ENCODE measurements around the gene HSH2D. TPM values are rescaled to one million over a fixed set of nuclear protein-coding genes. Genes with fewer than 3 reads are reported as not detected.

HSH2D gene
- total and polyA plus RNA-seq, 9 of the 15 experiments (the other 6 are each of a cell fraction or from before 2014, with no cell fraction given), result 0.03 to 1.1 (median 0.35) TPM; not detected in 1

DNA sequence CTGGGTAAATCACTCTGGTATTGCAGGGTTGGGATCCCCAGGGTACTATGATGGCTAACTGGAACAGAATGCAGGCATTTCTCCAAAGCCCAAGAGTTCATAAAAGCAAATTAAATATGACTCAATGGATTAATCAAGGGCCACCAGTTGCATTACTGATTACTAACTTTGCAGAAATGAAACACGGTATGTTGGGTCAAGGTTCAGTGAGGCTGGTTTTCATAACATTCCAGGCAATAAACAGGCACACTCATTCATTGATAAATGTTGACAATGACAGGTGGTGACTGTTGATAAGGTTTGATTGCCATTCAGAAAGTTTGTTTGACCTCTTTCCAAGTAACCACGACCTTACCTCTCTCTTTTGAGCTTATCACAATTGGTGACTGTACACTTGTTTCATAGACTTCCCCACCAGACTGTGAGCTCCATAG is 53.7 kb downstream of the HSH2D start:
- Histone ChIP-seq H3K9me1 (ENCODE audit: control insufficient read depth, insufficient read depth, low read length) (no peaks in the 10 kb centered on the region), H3K36me3 (ENCODE audit: control insufficient read depth, insufficient read depth, low read length) (peaks cover 7% of the 10 kb centered on the region), H3K27ac (ENCODE audit: extremely low read depth, low read depth, low read length) (peak overlapping the region; percentile 58), H3K9me3 (replicated peaks; ENCODE audit: control insufficient read depth, insufficient read depth, low read depth, low read length) (no peaks in the 10 kb centered on the region), H3K4me3 (peak overlapping the region; percentile 78), H4K20me1 (replicated peaks; ENCODE audit: control insufficient read depth, insufficient read depth, low read length) (peaks cover 4% of the 10 kb centered on the region; the same call in 1 of the 2 replicates), H3K27me3 (ENCODE audit: control insufficient read depth in 2 of 2, insufficient read depth in 2 of 2, low read length in 2 of 2) (no peaks in the 10 kb centered on the region), H2AFZ (ENCODE audit: low read depth, low read length) (peak overlapping the region; percentile 82), H3K9ac (ENCODE audit: insufficient read depth in 1 of 2, low read depth in 2 of 2, low read length in 2 of 2) (peak overlapping the region; percentile 50 to 82; a peak in 2 of 4 replicates), H3K79me2 (ENCODE audit: control insufficient read depth, insufficient read depth, low read length) (peaks cover 15% of the 10 kb centered on the region), H3K4me1 (replicated peaks in 1 of 2; ENCODE audit: control insufficient read depth in 2 of 2, insufficient read depth in 2 of 2, low read length in 2 of 2) (peaks cover 18 to 25% of the 10 kb centered on the region in 2 experiments; a peak in 4 of 5 replicates), H3K4me2 (ENCODE audit: insufficient read depth, low read length) (peak overlapping the region; percentile 86)
- DNase-seq (ENCODE audit: extremely low read depth in 1 of 4, low spot score in 3 of 4) (no peak), FAIRE-seq (no peak), ATAC-seq (no peak; the same call in 1 of the 3 replicates)
- in situ Hi-C loops (cut with MboI) (no loop called here), intact Hi-C loops (cut with micrococcal nuclease) (no loop called here)
- ChIA-PET POLR2A (interaction anchor here (0.6 to 1.8 kb wide), 4 partner anchors 10 to 173 kb away, joined by 3 to 15 read pairs (median 6); partner anchors contain the start of gene FAM32A), CTCF (ENCODE audit: low intra/inter-chr PET ratio) (no interaction called here)
- TSS peak; percentile 87 for BruUV-seq (replicated peaks)
- WGBS (ENCODE audit: insufficient coverage, low coverage, missing lambda C conversion rate), result 0% methylated on average over 2 of the region's 2 CpGs
- TF ChIP-seq ZNF696 (CRISPR knock-in tag; conservative IDR thresholded peaks at IDR 0.05) (no peak), ZNF778 (CRISPR knock-in tag; IDR thresholded peaks at IDR 0.05) (no peak), ZSCAN32 (CRISPR knock-in tag; IDR thresholded peaks at IDR 0.05) (no peak), ZNF584 (CRISPR knock-in tag; IDR thresholded peaks at IDR 0.05; ENCODE audit: low read depth) (peak; percentile 48; the same call in 1 of the 2 replicates), RBM39 (optimal IDR thresholded peaks at IDR 0.05; ENCODE audit: low read depth, low read length) (no peak), COPS2 (conservative IDR thresholded peaks at IDR 0.05) (no peak), FOXA3 (CRISPR knock-in tag; conservative IDR thresholded peaks at IDR 0.05 in 1 of 2, IDR thresholded peaks at IDR 0.05 in 1 of 2) (no peak; a peak in 1 of 4 replicates), ZFP30 (CRISPR knock-in tag; IDR thresholded peaks at IDR 0.05; ENCODE audit: borderline replicate concordance) (no peak), ZNF79 (CRISPR knock-in tag; IDR thresholded peaks at IDR 0.05; ENCODE audit: low read depth) (no peak), MCM7 (IDR thresholded peaks at IDR 0.05) (no peak), DNMT1 (IDR thresholded peaks at IDR 0.05) (0 out of 2 replicates have a peak, but pooled peaks have one; percentile 44), MAFG (tag; conservative IDR thresholded peaks at IDR 0.05) (no peak), ARID1B (IDR thresholded peaks at IDR 0.05) (peak; percentile 97), POLR2AphosphoS5 (IDR thresholded peaks at IDR 0.05; ENCODE audit: control insufficient read depth, insufficient read depth, low read depth, low read length) (peak; percentile 76; the same call in 1 of the 2 replicates), PURB (CRISPR knock-in tag; IDR thresholded peaks at IDR 0.05; ENCODE audit: low read depth) (no peak), ZNF12 (CRISPR knock-in tag; IDR thresholded peaks at IDR 0.05) (no peak)
- TF ChIP-seq, protein P1, sequence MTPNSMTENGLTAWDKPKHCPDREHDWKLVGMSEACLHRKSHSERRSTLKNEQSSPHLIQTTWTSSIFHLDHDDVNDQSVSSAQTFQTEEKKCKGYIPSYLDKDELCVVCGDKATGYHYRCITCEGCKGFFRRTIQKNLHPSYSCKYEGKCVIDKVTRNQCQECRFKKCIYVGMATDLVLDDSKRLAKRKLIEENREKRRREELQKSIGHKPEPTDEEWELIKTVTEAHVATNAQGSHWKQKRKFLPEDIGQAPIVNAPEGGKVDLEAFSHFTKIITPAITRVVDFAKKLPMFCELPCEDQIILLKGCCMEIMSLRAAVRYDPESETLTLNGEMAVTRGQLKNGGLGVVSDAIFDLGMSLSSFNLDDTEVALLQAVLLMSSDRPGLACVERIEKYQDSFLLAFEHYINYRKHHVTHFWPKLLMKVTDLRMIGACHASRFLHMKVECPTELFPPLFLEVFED (CRISPR knock-in tag; conservative IDR thresholded peaks at IDR 0.05), result no peak
- TF ChIP-seq, protein P2, sequence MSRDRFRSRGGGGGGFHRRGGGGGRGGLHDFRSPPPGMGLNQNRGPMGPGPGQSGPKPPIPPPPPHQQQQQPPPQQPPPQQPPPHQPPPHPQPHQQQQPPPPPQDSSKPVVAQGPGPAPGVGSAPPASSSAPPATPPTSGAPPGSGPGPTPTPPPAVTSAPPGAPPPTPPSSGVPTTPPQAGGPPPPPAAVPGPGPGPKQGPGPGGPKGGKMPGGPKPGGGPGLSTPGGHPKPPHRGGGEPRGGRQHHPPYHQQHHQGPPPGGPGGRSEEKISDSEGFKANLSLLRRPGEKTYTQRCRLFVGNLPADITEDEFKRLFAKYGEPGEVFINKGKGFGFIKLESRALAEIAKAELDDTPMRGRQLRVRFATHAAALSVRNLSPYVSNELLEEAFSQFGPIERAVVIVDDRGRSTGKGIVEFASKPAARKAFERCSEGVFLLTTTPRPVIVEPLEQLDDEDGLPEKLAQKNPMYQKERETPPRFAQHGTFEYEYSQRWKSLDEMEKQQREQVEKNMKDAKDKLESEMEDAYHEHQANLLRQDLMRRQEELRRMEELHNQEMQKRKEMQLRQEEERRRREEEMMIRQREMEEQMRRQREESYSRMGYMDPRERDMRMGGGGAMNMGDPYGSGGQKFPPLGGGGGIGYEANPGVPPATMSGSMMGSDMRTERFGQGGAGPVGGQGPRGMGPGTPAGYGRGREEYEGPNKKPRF (IDR thresholded peaks at IDR 0.05; ENCODE audit: low read depth, low read length), result no peak
- TF ChIP-seq, protein P3, sequence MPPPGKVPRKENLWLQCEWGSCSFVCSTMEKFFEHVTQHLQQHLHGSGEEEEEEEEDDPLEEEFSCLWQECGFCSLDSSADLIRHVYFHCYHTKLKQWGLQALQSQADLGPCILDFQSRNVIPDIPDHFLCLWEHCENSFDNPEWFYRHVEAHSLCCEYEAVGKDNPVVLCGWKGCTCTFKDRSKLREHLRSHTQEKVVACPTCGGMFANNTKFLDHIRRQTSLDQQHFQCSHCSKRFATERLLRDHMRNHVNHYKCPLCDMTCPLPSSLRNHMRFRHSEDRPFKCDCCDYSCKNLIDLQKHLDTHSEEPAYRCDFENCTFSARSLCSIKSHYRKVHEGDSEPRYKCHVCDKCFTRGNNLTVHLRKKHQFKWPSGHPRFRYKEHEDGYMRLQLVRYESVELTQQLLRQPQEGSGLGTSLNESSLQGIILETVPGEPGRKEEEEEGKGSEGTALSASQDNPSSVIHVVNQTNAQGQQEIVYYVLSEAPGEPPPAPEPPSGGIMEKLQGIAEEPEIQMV (tag; conservative IDR thresholded peaks at IDR 0.05; ENCODE audit: low read depth), result no peak

All from K562 (cell line).